A549 treated with AZD9567 at 1 μM for 4 hours (cell line): ENCODE measurements around the gene IFI30. TPM values are rescaled to one million over a fixed set of nuclear protein-coding genes. Genes with fewer than 3 reads are reported as not detected.

ENCODE experiments used
- total RNA-seq: library from RNA; stranded (reverse); fragments of 200-300 nt; extraction: Qiagen RNA extraction; gene quantifications from 5 replicates; pipeline ENCODE4 v1.2.3, GENCODE V29; 2022; ENCODE audit not compliant: insufficient read depth

IFI30 gene
- total RNA-seq = 13.6 to 22.2 TPM (median 15.9 TPM) in 5 replicates

GRCh38 chr19:18173572-18174288, at the start of gene IFI30:
IFI30 (plus strand) TSS chr19:18173813; CDS start chr19:18173842, 29 bp downstream.

GRCh38 chr19:18152817-18153555, 20.6 kb upstream of the IFI30 start, which contains the start of gene PIK3R2:
PIK3R2 (plus strand) TSS chr19:18153163; CDS start chr19:18155880, 2,717 bp downstream.

GRCh38 chr19:18192673-18193387, 19.2 kb downstream of the IFI30 start, which contains the start of gene MPV17L2:
MPV17L2 (plus strand) TSS chr19:18193218; CDS start chr19:18193282, 64 bp downstream.

GRCh38 chr19:18203863-18204393, 30.3 kb downstream of the IFI30 start, which contains the start of gene RAB3A:
RAB3A (minus strand) TSS chr19:18204042; CDS start chr19:18202740, 1,302 bp downstream.

GRCh38 chr19:18225702-18226468, 52.3 kb downstream of the IFI30 start, which contains the start of gene PDE4C:
PDE4C (minus strand) TSS chr19:18226438; CDS start chr19:18226415, 23 bp downstream.

Other genes starting within 250 kb of the IFI30 start
- 80.4 to 119 TPM (median 113 TPM) in 5 replicates for gene CCDC124, start 240.8 kb upstream of the IFI30 start, total RNA-seq
- gene KCNN1, start 206.7 kb upstream of the IFI30 start, total RNA-seq = 0.57 to 1.2 TPM (median 0.86 TPM) in 4 of 5 replicates, not detected in the other
- 27.9 to 44.1 TPM (median 43.5 TPM) in 5 replicates for gene ARRDC2, start 165.6 kb upstream of the IFI30 start, total RNA-seq
- not detected in 5 replicates for gene IL12RB1, start 86.9 kb upstream of the IFI30 start, total RNA-seq
- gene MAST3, start 76.0 kb upstream of the IFI30 start, total RNA-seq = 1.9 to 2.4 TPM (median 2.2 TPM) in 5 replicates
- 9.9 to 15.0 TPM (median 12.4 TPM) in 5 replicates for gene PIK3R2, start 20.6 kb upstream of the IFI30 start, total RNA-seq
- 9.5 to 14.8 TPM (median 12.7 TPM) in 5 replicates for gene MPV17L2, start 19.4 kb downstream of the IFI30 start, total RNA-seq
- 0.71 to 0.99 TPM (median 0.79 TPM) in 4 of 5 replicates, not detected in the other for gene RAB3A, start 30.2 kb downstream of the IFI30 start, total RNA-seq
- 0.05 to 0.48 TPM (median 0.16 TPM) in 4 of 5 replicates, not detected in the other for gene PDE4C, start 52.6 kb downstream of the IFI30 start, total RNA-seq
- 0.38 to 0.58 TPM (median 0.44 TPM) in 4 of 5 replicates, not detected in the other for gene IQCN, start 100.6 kb downstream of the IFI30 start, total RNA-seq
- gene JUND, start 107.8 kb downstream of the IFI30 start, total RNA-seq = 32.5 to 55.4 TPM (median 47.0 TPM) in 5 replicates
- gene LSM4, start 149.3 kb downstream of the IFI30 start, total RNA-seq = 195 to 241 TPM (median 232 TPM) in 5 replicates
- gene PGPEP1, start 166.8 kb downstream of the IFI30 start, total RNA-seq = 1.6 to 2.9 TPM (median 1.9 TPM) in 5 replicates
- 17.5 to 29.7 TPM (median 21.4 TPM) in 5 replicates for gene GDF15, start 212.3 kb downstream of the IFI30 start, total RNA-seq
- 0.03 TPM in 1 of 5 replicates, not detected in the others for gene LRRC25, start 223.8 kb downstream of the IFI30 start, total RNA-seq
- gene SSBP4, start 245.6 kb downstream of the IFI30 start, total RNA-seq = 46.0 to 50.4 TPM (median 49.2 TPM) in 5 replicates